Fibroblast of lung (primary cell): Measurements from ENCODE around the gene PPP1R1A. TPM values are rescaled to one million over a fixed set of nuclear protein-coding genes. Genes with fewer than 3 reads are reported as not detected.

Experiments
- DNase-seq, 2 donors: peaks; one replicate each; pipeline versions ENCODE4 v3.0.0 to v3.0.0-alpha.2; 2010; ENCODE audit warnings: low read depth in 2 of 2
- H2AFZ ChIP-seq: 2 replicates; pipeline ENCODE4 v1.5.1; 2012; ENCODE audit warnings: low read length, control low read depth, inconsistent platforms
- H3K27ac ChIP-seq: 2 replicates; pipeline ENCODE4 v1.5.1; 2011; ENCODE audit warnings: low read length, control low read depth; ENCODE audit not compliant: insufficient read depth
- H3K27me3 ChIP-seq: 2 replicates; pipeline ENCODE4 v1.5.1; 2011; ENCODE audit warnings: mild to moderate bottlenecking, low read length; ENCODE audit not compliant: control insufficient read depth, insufficient read depth
- H3K36me3 ChIP-seq: 2 replicates; pipeline ENCODE4 v1.5.1; 2011; ENCODE audit warnings: low read length; ENCODE audit not compliant: control insufficient read depth, insufficient read depth
- H3K4me1 ChIP-seq: 2 replicates; pipeline ENCODE4 v1.5.1; 2011; ENCODE audit warnings: low read length; ENCODE audit not compliant: control insufficient read depth, insufficient read depth; ENCODE audit errors: extremely low read depth
- H3K4me2 ChIP-seq: 2 replicates; pipeline ENCODE4 v1.5.1; 2011; ENCODE audit warnings: low read length, control low read depth; ENCODE audit not compliant: insufficient read depth; ENCODE audit errors: extremely low read depth
- H3K4me3 ChIP-seq, 4 experiments: fragments of 200-600 bp in 1 of 4; sonication (generic) in 1 of 4; replicated peaks in 1 of 4; 2 replicates each; pipeline ENCODE4 v1.5.1; 2011 to 2016; ENCODE audit warnings: low read length in 4 of 4, low read depth in 3 of 4, mild to moderate bottlenecking in 3 of 4, control low read depth in 2 of 4, inconsistent platforms in 1 of 4, mixed read lengths in 1 of 4; ENCODE audit not compliant: insufficient read depth in 1 of 4; ENCODE audit errors: control extremely low read depth in 1 of 4
- H3K79me2 ChIP-seq: 2 replicates; pipeline ENCODE4 v1.5.1; 2012; ENCODE audit warnings: mild to moderate bottlenecking, low read length, inconsistent platforms; ENCODE audit not compliant: control insufficient read depth, insufficient read depth
- H3K9ac ChIP-seq: 2 replicates; pipeline ENCODE4 v1.5.1; 2011; ENCODE audit warnings: mild to moderate bottlenecking, low read length, control low read depth; ENCODE audit not compliant: insufficient read depth
- H3K9me3 ChIP-seq: 2 replicates; pipeline ENCODE4 v1.5.1; 2012; ENCODE audit warnings: low read depth, low read length; ENCODE audit not compliant: control insufficient read depth, insufficient read depth
- H4K20me1 ChIP-seq: 2 replicates; pipeline ENCODE4 v1.5.1; 2011; ENCODE audit warnings: low read length; ENCODE audit not compliant: control insufficient read depth, insufficient read depth; ENCODE audit errors: extremely low read depth
- CTCF ChIP-seq, 2 donors: IDR thresholded peaks in 1 of 2; conservative IDR thresholded peaks in 1 of 2; 1 replicate in 1 of 2; 2 replicates in 1 of 2; pipeline ENCODE4 v1.5.1; 2011 to 2012; ENCODE audit warnings: low read length in 2 of 2, control low read depth in 1 of 2, inconsistent platforms in 1 of 2, low read depth in 1 of 2, mild to moderate bottlenecking in 1 of 2
- EZH2 ChIP-seq: IDR thresholded peaks from 2 replicates; pipeline ENCODE4 v1.5.1; 2012; ENCODE audit warnings: low read length, control low read depth, mild to moderate bottlenecking; ENCODE audit errors: missing control alignments
- polyA plus RNA-seq, 2 donors: library from polyadenylated mRNA; depleted of rRNA in 1 of 2; stranded (reverse) in 1 of 2; unstranded in 1 of 2; fragments of >200 nt; gene quantifications; 2 replicates each; pipeline ENCODE4 v1.2.1, GENCODE V29; 2011 to 2012; ENCODE audit warnings: missing spikeins in 1 of 2
- total RNA-seq: library from RNA; depleted of rRNA; stranded (reverse); fragments of >200 nt; gene quantifications from 2 replicates; pipeline ENCODE4 v1.2.1, GENCODE V29; 2014

Gene PPP1R1A
- total and polyA plus RNA-seq, 2 donors (not counting 1 experiment from before 2014, with no cell fraction given) = not detected

GRCh38 chr12:54585243-54585642, 3.2 kb downstream of the PPP1R1A start:
- Histone ChIP-seq H3K4me2 (no peak overlapping the region), H3K27ac (no peak overlapping the region), H3K4me3 (no peak overlapping the region), H3K9me3 (no peaks in the 10 kb centered on the region), H3K9ac (no peak overlapping the region), H4K20me1 (no peaks in the 10 kb centered on the region), H3K79me2 (no peaks in the 10 kb centered on the region), H3K4me1 (no peaks in the 10 kb centered on the region), H2AFZ (no peak overlapping the region), H3K36me3 (no peaks in the 10 kb centered on the region), H3K27me3 (peaks cover 47% of the 10 kb centered on the region)
- DNase-seq = no peak
- TF ChIP-seq CTCF (conservative IDR thresholded peaks at IDR 0.05 in 1 of 2, IDR thresholded peaks at IDR 0.05 in 1 of 2; ENCODE audit: low read depth in 1 of 2, low read length in 2 of 2) (no peak), EZH2 (no peak)

- Histone ChIP-seq H3K36me3 (no peaks in the 10 kb centered on the region), H3K4me3 (no peak overlapping the region), H3K4me1 (no peaks in the 10 kb centered on the region), H3K9me3 (no peaks in the 10 kb centered on the region), H3K9ac (no peak overlapping the region), H2AFZ (no peak overlapping the region), H3K4me2 (no peak overlapping the region), H3K79me2 (no peaks in the 10 kb centered on the region), H3K27me3 (peaks cover 36% of the 10 kb centered on the region), H3K27ac (no peak overlapping the region), H4K20me1 (no peaks in the 10 kb centered on the region)
- TF ChIP-seq EZH2 (no peak), CTCF (conservative IDR thresholded peaks at IDR 0.05 in 1 of 2, IDR thresholded peaks at IDR 0.05 in 1 of 2; ENCODE audit: low read depth in 1 of 2, low read length in 2 of 2) (no peak)
- no peak for DNase-seq
These were observed 4.3 kb downstream of the PPP1R1A start for GRCh38 chr12:54584128-54584527.

- Histone ChIP-seq H3K9ac (no peak overlapping the region), H3K4me3 (no peak overlapping the region), H3K27me3 (peaks cover 32% of the 10 kb centered on the region), H3K4me2 (no peak overlapping the region), H3K27ac (no peak overlapping the region), H3K4me1 (no peaks in the 10 kb centered on the region), H3K36me3 (no peaks in the 10 kb centered on the region), H3K79me2 (no peaks in the 10 kb centered on the region), H3K9me3 (no peaks in the 10 kb centered on the region), H2AFZ (no peak overlapping the region), H4K20me1 (no peaks in the 10 kb centered on the region)
- DNase-seq = no peak
- TF ChIP-seq EZH2 (no peak), CTCF (conservative IDR thresholded peaks at IDR 0.05 in 1 of 2, IDR thresholded peaks at IDR 0.05 in 1 of 2; ENCODE audit: low read depth in 1 of 2, low read length in 2 of 2) (no peak)
These were observed 4.7 kb downstream of the PPP1R1A start for GRCh38 chr12:54583726-54584125.
